ENCODE data around the gene RPL4.
A peak's percentile ranks its signal among the peaks of the same experiment; 100 is the strongest.
"Not testable (repeated sequence)": the region's sequence is repeated elsewhere in the genome, so short reads cannot be mapped to it uniquely, and the experiment has no call there.

Gene RPL4

DNA sequence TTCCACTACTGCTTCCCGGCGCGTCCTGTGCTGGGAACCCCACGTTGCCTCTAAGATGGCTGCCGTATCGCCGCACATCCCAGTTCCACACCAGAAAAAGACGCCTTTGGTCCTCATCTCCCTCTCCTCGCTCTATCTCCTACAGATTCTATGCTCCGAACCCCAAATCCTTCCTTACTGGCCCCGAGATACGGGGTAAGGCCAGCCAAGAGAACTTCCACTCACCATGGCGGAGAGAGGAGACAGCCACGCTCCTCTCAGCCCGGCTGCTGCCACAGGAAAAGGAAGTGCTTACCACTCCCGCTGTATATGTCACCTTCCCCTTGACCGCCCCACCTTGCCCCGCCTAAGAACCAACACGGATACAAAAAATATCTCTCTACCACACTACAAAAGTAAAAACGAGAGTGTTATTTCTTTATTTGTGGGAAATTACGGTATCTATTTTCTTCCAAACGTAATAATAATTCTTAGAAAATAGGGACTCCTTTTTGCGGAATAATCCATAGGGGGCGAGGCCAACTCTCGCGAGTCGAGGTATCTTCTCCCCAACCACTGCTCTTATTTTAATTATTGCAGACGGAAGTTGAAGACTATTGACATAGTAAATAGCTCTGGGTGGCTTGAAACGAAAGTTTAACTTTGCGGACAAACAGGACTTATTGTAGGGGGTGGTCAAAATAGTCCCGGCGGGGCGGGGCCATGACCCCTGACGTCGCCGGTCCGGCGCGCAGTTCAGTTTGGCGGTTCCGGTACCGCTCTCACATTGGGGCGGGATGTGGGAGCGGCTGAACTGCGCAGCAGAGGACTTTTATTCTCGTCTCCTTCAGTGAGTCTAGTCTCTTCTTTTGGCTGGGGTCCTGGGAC, at the start of gene RPL4, which contains the start of gene ZWILCH:
TSS of gene RPL4 (minus strand) at position 293 of the 867 bp plus-strand sequence. CDS start at position 228, 65 bp downstream.
TSS of gene ZWILCH (plus strand) at position 764 of the 867 bp plus-strand sequence. CDS start at position 777, 13 bp downstream.
- peak; percentile 93 for DNase-seq

DNA sequence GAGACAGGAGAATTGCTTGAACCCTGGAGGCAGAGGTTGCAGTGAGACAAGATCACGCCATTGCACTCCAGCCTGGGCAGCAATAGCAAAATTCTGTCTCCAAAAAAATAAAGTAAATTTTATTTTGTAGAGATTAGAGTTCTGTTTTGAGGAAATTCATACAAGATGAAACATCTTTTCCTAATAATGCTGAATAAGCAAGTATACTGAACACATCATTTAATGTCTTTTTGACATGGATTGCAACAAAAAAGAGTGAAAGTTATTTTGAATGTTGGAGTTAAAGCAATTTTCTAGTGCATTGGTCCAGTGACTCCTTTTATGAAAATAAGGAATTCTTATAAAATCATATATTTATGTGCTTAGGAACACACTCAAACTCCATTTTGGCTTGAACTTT, 40.6 kb upstream of the RPL4 start:
- no peak for DNase-seq

DNA sequence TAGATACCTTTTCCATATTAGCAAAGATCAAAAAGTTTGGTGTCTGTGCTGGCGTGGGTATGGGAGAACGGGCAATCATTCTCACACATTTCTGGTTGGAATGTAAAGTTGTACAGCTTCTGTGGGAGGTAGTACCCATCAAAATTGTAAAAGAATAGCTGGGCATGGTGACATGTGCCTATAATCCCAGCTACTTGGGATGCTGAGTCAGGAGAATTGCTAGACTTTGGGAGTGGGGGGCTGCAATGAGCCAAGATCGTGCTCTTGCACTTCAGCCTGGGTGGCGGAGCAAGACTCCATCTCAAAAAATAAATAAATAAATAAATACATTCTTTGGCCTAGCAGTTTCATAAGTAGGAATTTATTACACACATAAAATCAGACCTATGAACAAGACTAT, 38.2 kb upstream of the RPL4 start:
- no peak for DNase-seq

DNA sequence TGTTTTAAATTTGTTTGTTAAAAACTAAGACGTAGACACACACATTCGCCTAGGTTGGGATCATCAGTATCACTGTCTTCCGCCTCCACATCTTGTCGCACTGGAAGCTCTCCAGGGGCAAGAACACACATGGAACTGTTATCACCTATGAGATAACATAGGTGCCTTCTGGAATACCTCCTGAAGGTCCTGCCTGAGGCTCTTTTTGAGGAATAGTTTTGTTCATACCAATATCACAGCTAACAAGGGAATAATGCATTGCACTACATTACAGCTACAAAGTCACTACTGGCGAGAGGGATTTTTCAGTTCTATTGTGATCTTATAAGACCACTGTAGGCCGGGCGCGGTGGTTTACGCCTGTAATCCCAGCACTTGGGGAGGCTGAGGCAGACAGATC, 30.4 kb upstream of the RPL4 start:
- no peak for DNase-seq

DNA sequence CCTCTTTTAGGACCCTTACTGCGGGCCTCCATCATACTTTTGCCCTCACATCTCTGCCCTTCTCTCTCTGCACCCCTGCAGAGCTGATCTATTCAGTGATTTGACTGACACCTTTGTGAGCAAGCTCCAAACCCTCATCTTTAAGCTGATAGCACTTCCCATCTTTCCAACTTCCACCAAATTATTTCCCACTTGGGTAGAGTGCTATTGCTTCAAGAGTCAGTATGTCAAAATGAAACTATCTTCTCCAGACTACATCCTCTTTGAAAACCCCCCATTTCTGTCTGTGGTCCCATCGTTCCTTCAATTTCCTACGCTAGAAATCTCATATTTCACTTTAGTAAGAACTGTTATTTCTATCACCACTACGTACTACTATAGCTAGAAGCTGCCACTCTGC, 20.2 kb upstream of the RPL4 start:
- no peak for DNase-seq

DNA sequence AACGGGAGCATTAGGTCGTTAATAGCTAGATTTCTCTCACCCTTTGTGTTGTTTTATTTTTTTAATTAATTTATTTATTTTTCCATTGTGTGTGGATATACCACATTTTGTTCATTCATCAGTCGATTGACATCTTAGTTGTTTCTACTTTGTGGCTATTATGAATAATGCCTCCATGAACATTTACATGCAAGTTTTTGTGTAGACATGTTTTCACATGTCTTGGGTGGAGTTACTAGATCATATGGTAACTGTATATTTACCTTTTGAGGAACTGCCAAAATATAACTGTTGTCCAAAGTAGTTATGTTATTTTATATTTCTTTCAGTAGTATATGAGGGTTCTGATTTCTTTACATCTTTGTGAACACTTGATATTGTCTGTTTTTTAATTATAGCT, 19.3 kb upstream of the RPL4 start:
- DNase-seq = no peak

DNA sequence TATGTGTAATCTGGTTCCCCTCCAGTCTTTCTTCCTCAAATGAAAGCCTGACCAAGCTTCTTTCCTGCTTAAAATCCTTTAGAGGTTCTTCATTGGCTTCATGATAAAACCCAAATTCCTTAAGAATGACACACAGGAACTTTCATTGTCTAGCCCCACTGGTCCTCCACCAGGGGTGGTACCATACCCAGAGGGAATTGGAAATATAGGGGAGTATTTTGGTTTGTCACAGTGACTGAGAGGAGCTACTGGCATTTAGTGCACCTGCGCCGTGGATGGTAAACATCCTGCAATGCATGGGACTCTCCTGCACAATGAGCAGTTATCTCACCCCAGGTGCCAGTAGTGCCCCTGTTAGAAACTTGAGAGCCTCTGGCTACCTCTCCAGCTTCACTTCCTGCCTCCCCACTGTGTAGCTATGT, 11.3 kb upstream of the RPL4 start:
- no peak for DNase-seq

DNA sequence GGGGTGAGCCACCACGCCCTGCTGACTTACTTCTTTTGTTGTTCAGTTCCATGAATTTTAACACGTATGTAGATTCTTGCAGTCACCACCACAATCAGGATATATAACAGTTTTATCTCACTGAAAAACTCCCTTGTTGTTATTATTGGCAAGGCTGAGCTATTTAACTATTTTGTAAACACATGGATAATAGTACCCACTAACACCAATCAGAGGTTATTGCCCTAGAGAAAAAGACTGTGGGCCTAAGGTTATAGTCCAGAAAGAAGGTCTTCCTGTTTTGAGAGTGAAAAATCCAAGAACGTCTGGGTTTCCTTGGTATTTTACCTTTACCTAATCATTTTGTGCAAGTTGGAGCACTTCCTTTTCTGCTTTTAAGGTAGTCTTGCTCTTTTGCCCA, 9.9 kb upstream of the RPL4 start:
- DNase-seq = no peak

DNA sequence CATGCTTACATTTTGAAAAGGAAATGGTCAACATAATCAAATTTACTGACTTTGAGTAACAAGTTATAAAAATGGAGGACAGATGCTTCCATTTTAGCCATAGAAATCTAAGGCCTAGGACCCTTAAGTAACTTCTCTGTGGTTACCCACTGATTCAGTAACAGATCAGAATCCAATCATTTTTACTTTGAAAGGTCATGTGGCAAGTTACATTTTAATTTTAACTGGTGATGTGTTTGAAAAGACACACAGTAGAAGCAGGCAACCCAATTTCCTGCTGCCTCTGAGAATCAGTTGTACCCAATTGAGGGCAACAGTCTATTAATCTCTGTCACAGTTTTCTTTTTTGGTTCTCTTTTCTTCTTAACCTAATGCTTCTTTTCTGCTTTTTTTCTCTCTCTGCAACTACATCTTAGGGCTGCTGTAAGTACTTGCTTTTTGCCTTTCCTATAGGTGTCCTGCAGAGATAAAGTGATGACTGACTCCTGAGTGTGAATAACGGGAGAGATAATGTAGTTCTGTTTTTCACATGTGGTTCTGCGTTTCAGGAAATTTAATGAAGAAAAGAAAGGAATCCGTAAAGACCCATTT, 3.7 kb upstream of the RPL4 start:
- no peak for DNase-seq

DNA sequence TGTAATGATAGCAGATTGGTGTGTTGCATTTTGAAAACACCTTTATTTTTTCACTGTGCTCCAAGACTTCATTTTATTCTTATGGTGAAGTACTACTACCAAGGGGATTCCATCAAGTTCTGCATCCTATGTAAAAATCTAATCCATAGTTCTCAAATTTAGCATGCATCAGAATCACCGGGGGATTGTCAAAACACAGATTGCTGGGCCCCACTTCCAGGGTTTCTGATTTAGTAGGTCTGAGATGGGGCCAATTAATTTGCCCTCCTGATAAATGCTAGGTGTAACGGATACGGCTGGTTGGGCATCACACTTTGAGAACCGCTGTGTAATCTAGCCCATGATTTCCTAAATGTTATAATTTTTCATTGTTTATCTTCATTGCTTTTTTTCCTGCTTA, 1.2 kb upstream of the RPL4 start:
- DNase-seq = no peak

DNA sequence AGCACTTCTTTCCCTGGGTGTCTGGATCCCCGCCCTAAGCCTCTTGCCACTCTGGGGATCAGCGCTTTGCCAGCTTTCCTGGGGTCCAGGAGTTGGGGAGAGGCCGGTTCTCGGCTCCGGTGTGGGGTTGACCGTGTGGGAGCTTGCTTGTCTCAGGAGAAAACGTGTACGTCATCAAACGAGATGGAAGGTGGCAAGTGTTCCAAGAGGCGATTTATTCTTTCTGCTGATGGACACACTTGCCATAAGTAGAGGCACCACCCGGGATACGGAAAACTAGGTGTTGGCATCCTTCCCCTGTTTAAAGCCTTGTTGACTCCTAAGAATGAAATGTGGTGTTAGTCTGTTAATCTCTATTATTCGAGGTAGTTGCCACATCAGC, 766 bp upstream of the RPL4 start:
- peak; percentile 31 for DNase-seq

DNA sequence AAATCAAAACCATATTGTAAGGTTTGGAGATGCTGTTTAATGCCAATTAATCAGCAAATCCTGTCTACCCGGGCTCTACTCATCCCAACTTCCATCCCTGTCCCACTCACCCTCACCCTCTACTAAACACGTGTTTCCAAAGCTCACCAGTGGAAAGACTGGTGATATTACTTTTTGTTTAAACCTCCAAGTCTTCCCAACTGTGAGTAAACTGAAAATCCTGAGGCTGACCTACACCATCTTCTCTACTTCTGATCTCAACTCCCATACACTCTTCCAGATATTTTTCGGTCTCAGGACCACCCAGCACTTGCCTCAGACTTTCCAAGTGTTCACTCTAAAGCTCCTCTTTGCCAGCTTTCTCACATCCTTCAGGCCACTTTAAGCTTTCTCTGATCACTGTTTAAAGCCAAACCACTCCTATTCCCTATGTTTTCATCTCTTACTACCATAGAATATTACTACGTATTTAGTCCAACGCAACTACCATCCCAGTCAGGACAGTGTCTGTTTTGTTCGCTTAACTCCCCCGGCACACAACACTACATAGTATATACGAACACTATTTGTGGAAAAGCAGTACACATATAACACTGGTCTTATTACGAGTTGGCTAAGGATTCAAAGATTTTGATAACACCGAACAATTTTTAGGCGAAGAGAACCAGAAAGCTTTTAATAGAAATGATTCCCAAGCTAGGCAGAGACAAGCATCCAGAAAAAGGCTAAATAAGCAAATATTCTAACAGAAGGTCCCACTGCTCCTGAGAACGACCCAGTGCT, 684 bp downstream of the RPL4 start:
- DNase-seq = no peak

DNA sequence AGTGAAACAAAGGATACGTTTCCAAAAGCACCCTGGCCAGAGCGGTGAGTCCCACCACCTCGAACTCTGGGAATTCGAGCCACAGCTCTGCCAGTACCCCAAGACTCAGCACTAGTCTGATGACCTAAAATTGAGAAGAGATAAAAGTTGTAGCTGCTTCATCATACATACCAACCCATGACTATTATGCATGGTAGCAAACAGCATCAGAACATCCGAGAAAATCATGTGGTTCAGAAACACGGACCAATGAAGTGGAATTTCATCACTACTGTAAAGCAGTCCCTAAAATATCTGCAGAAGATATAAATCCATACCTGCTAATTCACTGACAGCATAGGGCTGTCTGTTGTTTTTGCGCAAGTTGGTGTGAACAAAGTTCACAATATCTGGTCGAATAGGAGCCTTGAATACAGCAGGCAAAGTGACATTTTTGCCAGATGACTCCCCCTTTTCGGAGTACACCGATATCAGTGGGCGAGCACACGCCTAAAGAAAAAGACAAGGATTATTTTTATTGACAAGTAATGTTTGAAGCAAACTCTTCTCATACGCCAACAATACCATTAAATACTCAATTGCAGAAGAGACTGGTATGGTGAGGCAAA, 1.5 kb downstream of the RPL4 start:
- DNase-seq = not testable (repeated sequence)

DNA sequence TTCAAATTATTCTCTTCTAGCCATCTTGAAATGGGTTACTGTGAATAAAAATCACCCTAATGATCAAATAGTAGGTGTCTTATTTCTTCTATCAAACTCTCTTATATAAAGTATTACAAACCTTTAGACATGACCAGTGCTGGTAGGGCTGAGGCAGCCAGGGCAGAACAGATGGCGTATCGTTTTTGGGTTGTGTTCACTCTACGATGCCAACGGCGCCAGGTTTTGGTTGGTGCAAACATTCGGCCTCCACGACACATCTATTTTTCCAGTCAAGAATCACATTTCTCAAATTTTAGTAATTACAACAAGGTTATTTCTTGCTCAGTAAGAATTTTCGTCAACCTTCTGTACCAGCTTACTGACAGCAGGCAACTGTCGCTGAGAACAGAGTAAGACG, 2.2 kb downstream of the RPL4 start:
- no peak for DNase-seq

DNA sequence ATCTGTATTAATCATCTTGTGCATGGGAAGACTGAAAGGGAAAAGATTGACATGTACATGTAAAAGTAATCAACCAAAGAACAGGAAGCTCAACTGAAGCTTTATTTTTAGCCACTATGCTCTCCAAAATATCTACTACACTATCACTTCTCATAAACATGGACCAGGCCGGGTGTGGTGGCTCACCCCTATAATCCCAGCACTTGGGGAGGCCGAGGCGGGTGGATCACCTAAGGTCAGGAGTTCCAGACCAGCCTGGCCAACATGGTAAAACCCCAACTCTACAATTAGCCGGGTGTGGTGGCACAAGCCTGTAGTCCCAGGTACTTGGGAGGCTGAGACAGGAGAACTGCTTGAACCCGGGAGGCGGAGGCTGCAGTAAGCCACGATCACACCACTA, 4.3 kb downstream of the RPL4 start:
- not testable (repeated sequence) for DNase-seq

DNA sequence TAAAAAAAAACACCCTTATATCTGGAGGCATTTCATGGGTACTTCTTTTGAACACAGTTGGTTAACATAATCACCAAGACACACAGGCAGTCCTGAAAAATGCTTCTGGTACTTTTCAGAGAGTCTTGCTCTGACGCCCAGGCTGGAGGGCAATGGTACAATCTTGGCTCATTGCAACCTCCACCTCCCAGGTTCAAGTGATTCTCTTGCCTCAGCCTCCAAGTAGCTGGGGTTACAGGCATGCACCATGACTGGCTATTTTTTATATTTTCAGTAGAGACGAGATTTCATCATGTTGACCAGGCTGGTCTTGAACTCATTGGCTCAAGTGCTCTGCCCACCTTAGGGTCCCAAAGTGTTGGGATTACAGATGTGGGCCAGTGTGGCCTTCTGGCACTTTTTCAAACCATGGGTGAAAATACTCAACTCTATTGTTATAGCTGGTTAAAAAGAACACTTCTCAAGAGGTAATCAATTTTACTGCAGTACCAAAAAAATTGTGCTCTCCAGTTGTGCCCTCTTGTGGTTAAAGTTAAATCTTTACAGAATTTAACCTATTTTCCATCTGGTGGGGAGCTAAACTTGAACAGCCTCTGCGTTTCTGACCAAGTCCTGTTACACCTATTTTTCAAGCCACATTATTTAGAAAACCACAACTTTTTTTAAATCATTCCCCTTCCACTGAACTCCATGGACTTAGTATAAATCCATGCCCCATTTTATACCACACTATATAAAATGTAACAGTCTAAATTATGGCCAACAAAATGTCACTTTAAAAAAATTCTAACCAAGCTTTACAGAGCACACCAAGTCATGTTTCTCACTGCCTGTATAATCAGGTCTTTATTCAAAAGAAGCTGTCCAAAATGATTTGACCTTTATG, 5.9 kb downstream of the RPL4 start:
- no peak for DNase-seq

DNA sequence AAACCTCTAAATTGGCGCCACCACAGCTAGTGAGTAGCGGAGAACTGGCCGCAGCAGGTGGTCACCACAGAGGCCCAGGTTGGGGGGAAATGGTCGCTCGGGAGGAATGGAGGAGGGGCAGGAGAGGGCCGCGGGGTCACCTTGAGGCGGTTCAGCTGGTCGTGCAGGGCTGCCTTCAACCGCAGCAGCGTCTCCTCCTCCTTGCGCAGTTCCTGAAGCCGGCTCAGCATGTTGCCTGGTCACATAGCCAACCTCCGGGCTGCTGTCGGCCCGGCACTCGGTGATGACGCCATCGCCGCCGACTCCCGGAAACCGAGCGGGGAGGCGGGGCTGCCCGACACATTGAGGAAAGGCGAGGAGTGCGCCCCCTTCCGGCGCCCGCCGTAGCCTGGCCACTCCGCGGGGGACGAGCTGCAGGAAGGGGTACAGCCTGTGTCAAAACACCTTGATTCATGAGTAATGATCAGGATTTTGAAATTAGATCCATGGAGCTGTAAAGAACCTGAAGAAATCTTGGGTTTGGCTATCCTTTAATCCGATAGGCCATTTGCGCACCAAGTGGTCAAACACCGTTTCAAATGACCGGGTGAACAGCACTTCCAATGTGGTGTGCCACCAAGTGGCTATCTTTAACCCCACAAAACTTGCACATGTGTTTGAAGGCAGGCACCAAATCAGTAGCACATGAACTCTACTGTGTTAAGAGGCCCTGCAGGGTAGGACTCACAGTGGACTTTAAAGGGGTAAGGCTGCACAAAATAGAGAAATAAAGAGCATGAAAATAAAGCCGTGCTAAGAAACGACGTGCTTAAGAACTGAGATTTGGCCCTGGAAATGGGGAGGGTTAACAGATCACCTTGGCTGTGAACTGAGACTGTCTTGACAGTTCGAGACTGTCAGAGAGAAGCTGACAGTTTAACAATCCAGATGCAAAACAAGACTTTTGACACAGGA, 6.9 kb downstream of the RPL4 start, which contains the start of gene SNAPC5:
TSS of gene SNAPC5 (minus strand) at position 261 of the 954 bp plus-strand sequence. CDS start at position 230, 31 bp downstream.
- peak; percentile 87 for DNase-seq

DNA sequence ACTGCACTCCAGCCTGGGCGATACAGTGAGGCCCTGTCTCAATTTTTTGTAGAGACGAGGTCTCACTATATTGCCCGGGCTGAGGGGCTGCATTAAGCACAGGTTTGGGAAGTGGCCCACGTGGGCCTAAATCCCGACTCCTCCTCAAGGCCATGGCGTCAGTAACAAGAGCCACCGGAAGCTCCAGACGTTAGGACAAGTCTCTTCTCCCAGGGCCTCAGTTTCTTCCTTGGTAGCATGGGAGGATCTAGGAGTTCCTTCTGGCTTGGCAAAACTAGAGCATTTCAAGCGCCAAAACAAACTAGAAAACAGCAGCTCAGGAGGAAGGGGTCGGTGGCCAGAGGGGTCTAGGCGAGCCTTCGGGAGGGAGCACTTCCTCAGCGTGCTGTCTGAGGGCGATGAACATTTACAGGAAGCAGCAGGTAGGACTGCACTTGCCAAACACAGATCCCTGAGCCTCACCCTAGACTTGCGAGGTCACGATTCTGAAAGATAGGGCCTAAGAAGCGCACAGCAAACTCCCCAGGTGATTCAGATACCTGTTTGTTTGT, 7.6 kb downstream of the RPL4 start:
- no peak for DNase-seq

DNA sequence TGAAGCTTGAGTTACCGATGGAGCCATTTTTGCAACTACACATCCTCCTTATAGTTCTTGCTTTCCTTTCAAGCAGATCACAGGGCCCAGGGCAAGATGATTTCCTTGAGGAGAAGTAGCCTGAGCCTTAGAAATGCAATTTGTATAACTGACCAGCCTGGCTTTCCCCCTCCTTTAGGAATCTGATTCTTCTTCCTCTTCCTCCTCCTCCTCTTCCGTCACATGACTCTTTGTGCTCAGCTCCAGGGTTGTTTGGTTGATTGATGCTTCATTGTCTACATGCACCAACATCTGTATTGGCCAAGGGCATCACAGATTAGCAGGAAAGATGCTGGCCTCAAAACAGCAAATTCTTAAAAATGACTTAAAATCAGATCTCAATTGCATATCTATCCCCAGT, 10.4 kb downstream of the RPL4 start:
- DNase-seq = no peak

DNA sequence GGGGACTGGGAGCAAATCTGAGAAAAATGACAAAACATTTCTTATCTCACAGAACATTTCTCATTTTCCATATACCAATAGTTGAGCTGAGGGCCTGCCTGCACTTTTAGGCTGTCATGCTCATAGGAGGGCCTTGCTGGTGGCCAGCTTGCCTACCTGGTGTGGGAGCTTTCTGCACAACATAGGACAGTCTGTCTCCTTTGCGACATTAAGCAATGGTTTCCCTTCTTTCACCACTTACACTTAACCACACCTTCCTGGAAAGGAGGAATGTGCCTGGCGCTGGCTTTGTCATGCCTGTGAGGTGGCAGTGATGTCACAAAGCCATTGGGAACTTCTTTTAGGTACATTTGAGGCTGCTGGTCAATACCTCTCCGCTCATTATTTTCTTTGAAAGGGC, 12.8 kb downstream of the RPL4 start:
- DNase-seq = no peak

Measured in SHP77 treated with DMSO at 0.1 percent for 48 hours (cell line).